ENCODE results near the gene PCAT7. TPM values are rescaled to one million over a fixed set of nuclear protein-coding genes. Genes with fewer than 3 reads are reported as not detected.
A peak's percentile ranks its signal among the peaks of the same experiment; 100 is the strongest.

Gene PCAT7
- total and polyA plus RNA-seq, 8 donors = 0.18 to 1.8 (median 0.62) TPM; not detected in 1

DNA sequence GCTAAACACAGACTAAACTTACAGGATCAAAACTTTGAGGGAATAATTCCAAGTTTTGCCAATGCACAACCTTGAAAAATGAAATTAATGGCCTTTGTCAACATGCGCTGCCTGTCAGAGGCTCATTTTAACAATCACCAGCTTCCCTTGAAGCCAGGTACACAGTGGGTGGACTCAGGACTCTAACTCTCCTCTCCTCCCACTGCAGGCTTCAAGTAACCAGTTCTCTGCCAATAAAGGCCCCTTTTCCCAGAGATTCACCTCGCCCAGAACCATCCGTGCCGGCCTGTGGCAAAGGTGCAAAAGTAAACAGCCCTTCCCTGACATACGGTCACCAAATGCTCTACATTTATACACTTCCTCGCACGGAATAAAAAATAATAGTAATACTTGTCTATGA is 57.2 kb downstream of the PCAT7 start:
- intact Hi-C loops (cut with DNase I; ENCODE audit: low total_unique reads) = no loop called here
- TF ChIP-seq, protein P1, sequence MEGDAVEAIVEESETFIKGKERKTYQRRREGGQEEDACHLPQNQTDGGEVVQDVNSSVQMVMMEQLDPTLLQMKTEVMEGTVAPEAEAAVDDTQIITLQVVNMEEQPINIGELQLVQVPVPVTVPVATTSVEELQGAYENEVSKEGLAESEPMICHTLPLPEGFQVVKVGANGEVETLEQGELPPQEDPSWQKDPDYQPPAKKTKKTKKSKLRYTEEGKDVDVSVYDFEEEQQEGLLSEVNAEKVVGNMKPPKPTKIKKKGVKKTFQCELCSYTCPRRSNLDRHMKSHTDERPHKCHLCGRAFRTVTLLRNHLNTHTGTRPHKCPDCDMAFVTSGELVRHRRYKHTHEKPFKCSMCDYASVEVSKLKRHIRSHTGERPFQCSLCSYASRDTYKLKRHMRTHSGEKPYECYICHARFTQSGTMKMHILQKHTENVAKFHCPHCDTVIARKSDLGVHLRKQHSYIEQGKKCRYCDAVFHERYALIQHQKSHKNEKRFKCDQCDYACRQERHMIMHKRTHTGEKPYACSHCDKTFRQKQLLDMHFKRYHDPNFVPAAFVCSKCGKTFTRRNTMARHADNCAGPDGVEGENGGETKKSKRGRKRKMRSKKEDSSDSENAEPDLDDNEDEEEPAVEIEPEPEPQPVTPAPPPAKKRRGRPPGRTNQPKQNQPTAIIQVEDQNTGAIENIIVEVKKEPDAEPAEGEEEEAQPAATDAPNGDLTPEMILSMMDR (IDR thresholded peaks at IDR 0.05) = no peak
- TF ChIP-seq EP300 (IDR thresholded peaks at IDR 0.05) (no peak), POLR2AphosphoS5 (IDR thresholded peaks at IDR 0.05) (no peak), POLR2A (IDR thresholded peaks at IDR 0.05) (no peak)
- peak in 1 of 2 donors; percentile 60 for DNase-seq
- Histone ChIP-seq H3K27me3 (no peaks in the 10 kb centered on the region), H3K27ac (peak overlapping the region in 4 of 5 donors; percentile 29 to 88 (median 50)), H3K9me3 (no peaks in the 10 kb centered on the region), H3K36me3 (peaks cover 0 to 21% (median 5%) of the 10 kb centered on the region in 4 donors), H3K4me1 (peaks cover 12 to 32% (median 21%) of the 10 kb centered on the region in 4 donors), H3K4me3 (no peak overlapping the region)
- WGBS, 5 donors = 37 to 57% (median 49%) methylated on average over 7 of the region's 7 CpGs

DNA sequence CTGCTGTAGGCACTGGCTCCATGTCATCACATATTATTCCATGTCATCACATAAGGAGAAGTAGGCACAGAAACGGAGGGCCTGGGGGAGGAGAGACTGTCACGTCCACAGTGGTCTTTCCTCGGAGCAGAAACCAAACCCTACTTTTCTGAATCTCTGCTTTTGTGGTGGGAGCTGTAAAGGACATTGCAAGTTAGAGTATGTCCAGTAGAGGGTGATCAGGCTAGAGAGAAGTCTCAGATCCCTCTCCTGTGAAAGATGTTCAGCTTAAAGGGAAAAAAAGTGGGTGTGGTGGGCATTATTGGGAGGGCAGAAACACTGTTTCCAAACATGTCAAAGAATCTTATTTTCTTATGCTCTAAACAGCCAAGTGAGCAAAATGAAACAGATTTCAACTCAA is 58.1 kb downstream of the PCAT7 start:
- peaks cover 4 to 23% (median 13%) of the 10 kb centered on the region in 4 donors for H3K4me1 ChIP-seq
- H3K9me3 ChIP-seq = no peaks in the 10 kb centered on the region
- WGBS, 5 donors = 86 to 97% (median 90%) methylated on average over 3 of the region's 3 CpGs
- no peak overlapping the region for H3K4me3 ChIP-seq
- intact Hi-C loops (cut with DNase I; ENCODE audit: low total_unique reads) = no loop called here
- TF ChIP-seq POLR2AphosphoS5 (IDR thresholded peaks at IDR 0.05) = no peak
- TF ChIP-seq, protein P1 (IDR thresholded peaks at IDR 0.05) = no peak
- no peak for TF ChIP-seq EP300 (IDR thresholded peaks at IDR 0.05)
- TF ChIP-seq POLR2A (IDR thresholded peaks at IDR 0.05) = no peak
- no peak for DNase-seq
- peaks cover 0 to 31% (median 5%) of the 10 kb centered on the region in 4 donors for H3K36me3 ChIP-seq
- H3K27me3 ChIP-seq = no peaks in the 10 kb centered on the region
- H3K27ac ChIP-seq = peak overlapping the region in 1 of 5 donors; percentile 88

DNA sequence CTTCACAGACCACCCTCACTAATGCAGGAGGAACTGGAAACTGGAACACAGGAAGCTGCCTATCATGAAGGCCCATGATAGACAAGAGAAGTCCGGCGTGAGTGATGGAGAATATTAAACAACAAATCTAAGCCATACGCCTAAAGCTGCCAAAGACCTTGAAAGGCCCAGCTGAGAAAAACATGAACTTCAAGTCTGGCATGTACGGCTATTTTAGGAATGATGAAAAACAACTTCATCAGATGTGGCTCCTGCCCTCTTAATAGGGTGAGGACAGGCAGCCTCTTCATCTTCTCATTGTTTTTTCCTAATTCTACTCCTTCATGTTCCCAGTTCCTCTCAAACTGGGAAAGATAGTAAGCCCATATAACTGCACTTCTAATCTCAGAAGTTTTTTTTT is 64.1 kb downstream of the PCAT7 start:
- WGBS, 5 donors = 56 to 69% (median 66%) methylated on average over 4 of the region's 4 CpGs
- H3K9me3 ChIP-seq = no peaks in the 10 kb centered on the region
- no peak overlapping the region for H3K4me3 ChIP-seq
- H3K27me3 ChIP-seq = no peaks in the 10 kb centered on the region
- intact Hi-C loops (cut with DNase I; ENCODE audit: low total_unique reads) = no loop called here
- peaks cover 0 to 47% (median 11%) of the 10 kb centered on the region in 4 donors for H3K36me3 ChIP-seq
- peaks cover 0 to 3% (median 0%) of the 10 kb centered on the region in 4 donors for H3K4me1 ChIP-seq
- H3K27ac ChIP-seq = no peak overlapping the region
- TF ChIP-seq POLR2A (IDR thresholded peaks at IDR 0.05) = no peak
- TF ChIP-seq, protein P1 (IDR thresholded peaks at IDR 0.05) = no peak
- TF ChIP-seq EP300 (IDR thresholded peaks at IDR 0.05) = no peak
- no peak for TF ChIP-seq POLR2AphosphoS5 (IDR thresholded peaks at IDR 0.05)
- no peak for DNase-seq

Small RNA genes lying within 50 kb of the gene (small RNA-seq; reads per million reads assigned to genes)
- gene RNU6-669P = 0 reads per million in 4 donors

Other genes with a start within 250 kb of the PCAT7 start
- not detected for gene NUTM2F, start 226.4 kb upstream of the PCAT7 start, total RNA-seq
- not detected for gene NUTM2F, start 226.4 kb upstream of the PCAT7 start, polyA plus RNA-seq
- 10 to 100 TPM in 4 of 5 donors, not detected in 1; 15.6 to 86.4 (median 34.7) TPM for gene FBP2, start 38.7 kb downstream of the PCAT7 start, total RNA-seq
- gene FBP2, start 38.7 kb downstream of the PCAT7 start, polyA plus RNA-seq = 10 to 100 TPM; 17.8 to 45.8 (median 22.0) TPM
- gene FBP1, start 84.4 kb downstream of the PCAT7 start, total RNA-seq = 10 to 100 TPM; 10.7 to 89.1 (median 35.1) TPM
- 100 to 1,000 TPM in 1 of 3 donors, 10 to 100 TPM in 2; 48.1 to 122 (median 61.4) TPM for gene FBP1, start 84.4 kb downstream of the PCAT7 start, polyA plus RNA-seq
- 100 to 1,000 TPM in 4 of 5 donors, 10 to 100 TPM in 1; 89.7 to 407 (median 153) TPM for gene AOPEP, start 171.6 kb downstream of the PCAT7 start, total RNA-seq
- gene AOPEP, start 171.6 kb downstream of the PCAT7 start, polyA plus RNA-seq = 10 to 100 TPM; 73.9 to 88.0 (median 82.0) TPM

Data from stomach (tissue), 9 donors.